Measurements from ENCODE around the gene DHX32. TPM values are rescaled to one million over a fixed set of nuclear protein-coding genes. Genes with fewer than 3 reads are reported as not detected.

The DHX32 gene
- total and polyA plus RNA-seq, 2 donors (not counting 3 experiments of a cell fraction or from before 2014, with no cell fraction given), result 17.1 to 29.6 TPM

DNA sequence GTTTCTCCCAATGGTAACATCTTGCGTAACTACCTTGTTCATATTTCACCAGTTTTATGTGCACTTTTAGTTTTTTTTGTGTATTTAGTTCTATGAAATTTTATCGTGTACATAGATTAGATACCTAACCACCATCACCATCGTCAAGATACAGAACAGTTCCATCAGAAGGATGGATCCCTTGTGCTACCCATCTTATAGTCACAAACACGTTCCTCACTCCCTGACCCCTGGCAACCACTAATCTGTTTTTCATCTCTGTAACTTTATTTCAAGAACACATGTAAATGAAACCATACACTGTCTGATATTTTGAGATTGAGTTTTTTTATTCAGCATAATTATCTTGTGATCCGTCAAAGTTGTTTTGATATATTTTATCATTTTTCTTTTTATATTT is 45.2 kb upstream of the DHX32 start:
- ChIA-PET CTCF (no interaction called here), POLR2A (no interaction called here)
- H3K4me1 ChIP-seq (ENCODE audit: control insufficient read depth, extremely low read depth, insufficient read depth, low read length), result no peaks in the 10 kb centered on the region
- no peak overlapping the region for H3K4me2 ChIP-seq (ENCODE audit: insufficient read depth, low read length)
- peaks cover 2% of the 10 kb centered on the region for H3K9me3 ChIP-seq (replicated peaks; ENCODE audit: control insufficient read depth, insufficient read depth, low read length)
- no TSS peak for BruUV-seq (replicated peaks)
- intact Hi-C loops (cut with micrococcal nuclease) (no loop called here), dilution Hi-C loops (cut with MboI; ENCODE audit: extremely low pct_ligation_motif_present, low sequenced_read_pairs) (no loop called here)
- H3K27me3 ChIP-seq (ENCODE audit: control insufficient read depth in 2 of 2, insufficient read depth in 2 of 2, low read length in 2 of 2), result no peaks in the 10 kb centered on the region
- TF ChIP-seq CTCF (IDR thresholded peaks at IDR 0.05; ENCODE audit: extremely low read depth in 1 of 2, insufficient read depth in 1 of 2, low read depth in 1 of 2, low read length in 2 of 2) (no peak), POLR2A (IDR thresholded peaks at IDR 0.05; ENCODE audit: low read depth, low read length) (no peak), MYC (IDR thresholded peaks at IDR 0.05; ENCODE audit: low read depth, low read length) (no peak), FOS (IDR thresholded peaks at IDR 0.05; ENCODE audit: borderline replicate concordance, insufficient read depth, low read length) (no peak), JUN (IDR thresholded peaks at IDR 0.05; ENCODE audit: borderline replicate concordance, insufficient read depth, insufficient read length, low read depth) (no peak), GATA2 (IDR thresholded peaks at IDR 0.05; ENCODE audit: insufficient read depth, insufficient read length, low read depth, low read length) (no peak), EZH2 (IDR thresholded peaks at IDR 0.05; ENCODE audit: borderline replicate concordance, low read depth, low read length, severe bottlenecking) (no peak), POLR2AphosphoS5 (IDR thresholded peaks at IDR 0.05; ENCODE audit: insufficient read depth, low read depth, low read length) (no peak)
- TF ChIP-seq, protein P1, sequence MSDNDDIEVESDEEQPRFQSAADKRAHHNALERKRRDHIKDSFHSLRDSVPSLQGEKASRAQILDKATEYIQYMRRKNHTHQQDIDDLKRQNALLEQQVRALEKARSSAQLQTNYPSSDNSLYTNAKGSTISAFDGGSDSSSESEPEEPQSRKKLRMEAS (IDR thresholded peaks at IDR 0.05; ENCODE audit: insufficient read depth, insufficient read length), result no peak
- H3K9me1 ChIP-seq (replicated peaks; ENCODE audit: control insufficient read depth, extremely low read depth, insufficient read depth, low read length), result no peaks in the 10 kb centered on the region
- H3K36me3 ChIP-seq (ENCODE audit: control insufficient read depth in 2 of 2, extremely low read depth in 1 of 2, insufficient read depth in 2 of 2, low read length in 2 of 2), result no peaks in the 10 kb centered on the region
- no peaks in the 10 kb centered on the region for H3K79me2 ChIP-seq (ENCODE audit: control insufficient read depth, insufficient read depth, low read length)
- H3K9ac ChIP-seq (replicated peaks; ENCODE audit: extremely low read depth, insufficient read depth, low read length), result no peak overlapping the region
- H2AFZ ChIP-seq (ENCODE audit: low read depth, low read length), result no peak overlapping the region
- peak; percentile 17 for DNase-seq (ENCODE audit: low read depth, low spot score)
- H3K27ac ChIP-seq (ENCODE audit: insufficient read depth, low read depth, low read length), result no peak overlapping the region
- no peak overlapping the region for H3K4me3 ChIP-seq (replicated peaks in 1 of 3; ENCODE audit: insufficient read depth in 1 of 3, low read depth in 1 of 3, low read length in 3 of 3)
- FAIRE-seq, result no peak
- H4K20me1 ChIP-seq (replicated peaks; ENCODE audit: control insufficient read depth, extremely low read depth, insufficient read depth, low read length), result no peaks in the 10 kb centered on the region
